ENCODE measurements around the gene PEX6.

PEX6 gene

GRCh38 chr6:42971746-42972327 is 7.1 kb downstream of the PEX6 start:
- TF ChIP-seq POLR2A (IDR thresholded peaks at IDR 0.05; ENCODE audit: low read depth, low read length) (no peak), POLR2AphosphoS5 (IDR thresholded peaks at IDR 0.05; ENCODE audit: low read depth, low read length) (no peak), TAF1 (IDR thresholded peaks at IDR 0.05; ENCODE audit: borderline replicate concordance, low read depth, low read length) (no peak)
- DNase-seq (ENCODE audit: insufficient read length) (no peak), FAIRE-seq (no peak)

GRCh38 chr6:42970871-42971612 is 7.9 kb downstream of the PEX6 start:
- no peak for FAIRE-seq
- no peak for DNase-seq (ENCODE audit: insufficient read length)
- TF ChIP-seq POLR2A (IDR thresholded peaks at IDR 0.05; ENCODE audit: low read depth, low read length) (no peak), POLR2AphosphoS5 (IDR thresholded peaks at IDR 0.05; ENCODE audit: low read depth, low read length) (no peak), TAF1 (IDR thresholded peaks at IDR 0.05; ENCODE audit: borderline replicate concordance, low read depth, low read length) (no peak)

- FAIRE-seq (no peak), DNase-seq (ENCODE audit: insufficient read length) (no peak)
- TF ChIP-seq TAF1 (IDR thresholded peaks at IDR 0.05; ENCODE audit: borderline replicate concordance, low read depth, low read length): no peak
- no peak for TF ChIP-seq POLR2AphosphoS5 (IDR thresholded peaks at IDR 0.05; ENCODE audit: low read depth, low read length)
- TF ChIP-seq POLR2A (IDR thresholded peaks at IDR 0.05; ENCODE audit: low read depth, low read length): no peak
These were observed 9.0 kb downstream of the PEX6 start for GRCh38 chr6:42969934-42970333.

- no peak for FAIRE-seq
- no peak for DNase-seq (ENCODE audit: insufficient read length)
- no peak for TF ChIP-seq POLR2A (IDR thresholded peaks at IDR 0.05; ENCODE audit: low read depth, low read length)
- TF ChIP-seq POLR2AphosphoS5 (IDR thresholded peaks at IDR 0.05; ENCODE audit: low read depth, low read length): no peak
- no peak for TF ChIP-seq TAF1 (IDR thresholded peaks at IDR 0.05; ENCODE audit: borderline replicate concordance, low read depth, low read length)
These were observed 9.6 kb downstream of the PEX6 start for GRCh38 chr6:42969431-42969830.

GRCh38 chr6:42968783-42969182 is 10.2 kb downstream of the PEX6 start:
- FAIRE-seq: no peak

GRCh38 chr6:42968126-42968701 is 10.8 kb downstream of the PEX6 start:
- TF ChIP-seq TAF1 (IDR thresholded peaks at IDR 0.05; ENCODE audit: borderline replicate concordance, low read depth, low read length): no peak
- TF ChIP-seq POLR2AphosphoS5 (IDR thresholded peaks at IDR 0.05; ENCODE audit: low read depth, low read length): no peak
- TF ChIP-seq POLR2A (IDR thresholded peaks at IDR 0.05; ENCODE audit: low read depth, low read length): no peak
- no peak for FAIRE-seq
- no peak for DNase-seq (ENCODE audit: insufficient read length)

More at GRCh38 chr6:42968783-42969182, 10.2 kb downstream of the PEX6 start:
- no peak for DNase-seq (ENCODE audit: insufficient read length)
- TF ChIP-seq TAF1 (IDR thresholded peaks at IDR 0.05; ENCODE audit: borderline replicate concordance, low read depth, low read length) (no peak), POLR2A (IDR thresholded peaks at IDR 0.05; ENCODE audit: low read depth, low read length) (no peak), POLR2AphosphoS5 (IDR thresholded peaks at IDR 0.05; ENCODE audit: low read depth, low read length) (no peak)

- TF ChIP-seq POLR2A (IDR thresholded peaks at IDR 0.05; ENCODE audit: low read depth, low read length) (no peak), TAF1 (IDR thresholded peaks at IDR 0.05; ENCODE audit: borderline replicate concordance, low read depth, low read length) (no peak)
- DNase-seq (ENCODE audit: insufficient read length) (no peak), FAIRE-seq (no peak)
These were observed 11.8 kb downstream of the PEX6 start for GRCh38 chr6:42967228-42967627.

GRCh38 chr6:42966571-42966970 is 12.4 kb downstream of the PEX6 start:
- FAIRE-seq: no peak
- TF ChIP-seq POLR2A (IDR thresholded peaks at IDR 0.05; ENCODE audit: low read depth, low read length) (no peak), TAF1 (IDR thresholded peaks at IDR 0.05; ENCODE audit: borderline replicate concordance, low read depth, low read length) (no peak), POLR2AphosphoS5 (IDR thresholded peaks at IDR 0.05; ENCODE audit: low read depth, low read length) (no peak)
- no peak for DNase-seq (ENCODE audit: insufficient read length)

- FAIRE-seq: no peak
- no peak for DNase-seq (ENCODE audit: insufficient read length)
- TF ChIP-seq POLR2A (IDR thresholded peaks at IDR 0.05; ENCODE audit: low read depth, low read length) (no peak), TAF1 (IDR thresholded peaks at IDR 0.05; ENCODE audit: borderline replicate concordance, low read depth, low read length) (no peak), POLR2AphosphoS5 (IDR thresholded peaks at IDR 0.05; ENCODE audit: low read depth, low read length) (no peak)
These were observed 15.0 kb downstream of the PEX6 start for GRCh38 chr6:42963855-42964605.

- FAIRE-seq (no peak), DNase-seq (ENCODE audit: insufficient read length) (no peak)
- TF ChIP-seq TAF1 (IDR thresholded peaks at IDR 0.05; ENCODE audit: borderline replicate concordance, low read depth, low read length) (no peak), POLR2A (IDR thresholded peaks at IDR 0.05; ENCODE audit: low read depth, low read length) (no peak), POLR2AphosphoS5 (IDR thresholded peaks at IDR 0.05; ENCODE audit: low read depth, low read length) (no peak)
These were observed 15.7 kb downstream of the PEX6 start for GRCh38 chr6:42963179-42963854.

All from GM12892 (cell line).